ENCODE results near the gene C10orf67. TPM values are rescaled to one million over a fixed set of nuclear protein-coding genes. Genes with fewer than 3 reads are reported as not detected.

C10orf67 gene
- total and polyA plus RNA-seq, 2 experiments from 2014 or later = under 0.01 to 1.1 TPM

DNA sequence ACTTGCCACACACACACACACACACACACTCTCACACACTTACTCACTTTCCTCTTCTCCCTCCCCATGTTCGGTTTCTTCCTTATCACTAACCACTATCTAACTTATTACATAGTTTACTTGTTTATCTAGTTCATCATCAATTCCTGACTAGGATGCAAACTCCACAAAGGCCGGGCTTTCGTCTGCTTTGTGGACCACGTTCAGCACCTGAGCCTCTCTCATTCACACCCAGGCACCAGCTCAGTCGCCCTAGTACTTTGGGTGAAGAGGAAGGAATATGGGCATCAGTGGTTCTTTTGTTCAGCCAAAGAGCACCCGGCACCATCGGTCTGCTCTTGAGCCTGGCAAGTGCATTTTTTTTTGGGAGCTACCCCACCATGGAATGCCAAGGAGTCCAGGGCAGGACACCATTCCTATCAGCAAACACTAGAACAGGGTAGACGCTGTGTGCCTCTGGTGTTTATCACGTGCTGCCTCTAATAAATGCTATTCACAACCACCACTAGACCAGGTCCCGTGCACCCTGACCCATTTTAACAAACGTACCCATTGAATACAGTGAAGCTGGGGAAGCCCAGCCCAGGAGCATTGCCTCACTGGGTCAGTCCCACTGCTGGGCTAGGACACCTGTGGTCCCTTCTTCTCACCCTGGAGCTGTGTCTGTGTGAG, 2.2 kb downstream of the C10orf67 start:
- DNase-seq = no peak
- H3K4me1 ChIP-seq (ENCODE audit: insufficient read depth) = peaks cover 50% of the 10 kb centered on the region
- WGBS, 2 experiments (ENCODE audit: low coverage in 1 of 2, low lambda C conversion rate in 2 of 2, missing lambda C conversion rate in 2 of 2) = 89 to 91% methylated on average over 11 of the region's 11 CpGs

DNA sequence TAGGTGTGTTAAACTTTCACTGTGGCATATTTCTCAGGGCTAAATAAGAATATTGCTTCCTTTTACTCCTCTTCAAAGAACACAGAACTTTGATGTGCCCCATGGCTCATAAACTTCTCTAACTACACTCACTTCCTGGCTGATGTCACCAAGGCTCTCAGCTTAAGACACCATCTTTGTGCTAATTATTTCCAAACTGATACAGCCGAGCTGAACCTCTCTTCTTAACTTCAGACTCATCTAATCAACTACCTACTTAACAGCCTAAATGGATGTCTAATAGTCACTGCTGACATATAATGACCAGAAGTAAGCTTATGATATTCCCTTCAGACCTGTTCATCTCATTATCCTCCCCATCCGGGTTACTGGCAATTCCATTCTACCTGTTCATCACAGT, 3.6 kb downstream of the C10orf67 start:
- DNase-seq = peak; percentile 55

More for the DNA sequence above, 2.2 kb downstream of the C10orf67 start:
- Histone ChIP-seq H3K9me3 (ENCODE audit: low read depth) (no peaks in the 10 kb centered on the region), H3K9ac (no peak overlapping the region), H3K9me2 (ENCODE audit: insufficient read depth) (no peaks in the 10 kb centered on the region), H3F3A (ENCODE audit: insufficient read depth) (peaks cover 34% of the 10 kb centered on the region), H3K4me2 (ENCODE audit: unreplicated experiment) (no peak overlapping the region), H2AFZ (no peak overlapping the region), H3K27ac (no peak overlapping the region), H3K36me3 (ENCODE audit: low read depth) (no peaks in the 10 kb centered on the region), H3K79me2 (ENCODE audit: insufficient read depth) (no peaks in the 10 kb centered on the region), H3K4me3 (no peak overlapping the region), H3K27me3 (replicated peaks; ENCODE audit: insufficient read depth) (no peaks in the 10 kb centered on the region), H4K20me1 (ENCODE audit: insufficient read depth) (no peaks in the 10 kb centered on the region)
- in situ Hi-C loops (cut with MboI) = no loop called here
- TF ChIP-seq EZH2 (IDR thresholded peaks at IDR 0.05; ENCODE audit: insufficient read depth, poor library complexity, severe bottlenecking) (no peak), EZH2phosphoT487 (IDR thresholded peaks at IDR 0.05; ENCODE audit: insufficient read depth, low read depth) (no peak)

DNA sequence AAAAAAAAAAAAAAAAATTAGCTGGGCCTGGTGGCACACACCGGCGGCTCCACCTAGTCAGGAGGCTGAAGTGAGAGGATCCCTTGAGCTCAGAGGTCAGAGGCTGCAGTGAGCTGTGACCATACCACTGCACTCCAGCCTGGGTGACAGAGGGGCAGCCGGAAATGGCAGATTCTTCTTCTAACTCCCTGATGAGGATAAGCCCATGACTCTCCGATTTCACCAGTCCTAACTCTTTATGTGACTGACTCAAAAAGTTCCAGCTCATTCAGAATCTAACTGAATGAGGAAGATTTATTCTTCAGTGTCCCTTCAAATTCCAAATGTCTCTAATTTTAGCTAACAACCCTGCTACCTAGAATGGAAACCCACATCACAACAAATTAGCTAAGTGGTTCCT, 4.2 kb downstream of the C10orf67 start:
- DNase-seq = no peak
- H3K36me3 ChIP-seq (ENCODE audit: low read depth) = no peaks in the 10 kb centered on the region
- no peak overlapping the region for H3K4me2 ChIP-seq (ENCODE audit: unreplicated experiment)
- no peaks in the 10 kb centered on the region for H3K79me2 ChIP-seq (ENCODE audit: insufficient read depth)
- WGBS, 2 experiments (ENCODE audit: low coverage in 1 of 2, low lambda C conversion rate in 2 of 2, missing lambda C conversion rate in 2 of 2) = 86 to 91% methylated on average over 4 of the region's 4 CpGs
- H3K9me2 ChIP-seq (ENCODE audit: insufficient read depth) = no peaks in the 10 kb centered on the region
- peaks cover 38% of the 10 kb centered on the region for H3K4me1 ChIP-seq (ENCODE audit: insufficient read depth)
- H3K4me3 ChIP-seq = no peak overlapping the region
- no peak overlapping the region for H3K9ac ChIP-seq
- no peaks in the 10 kb centered on the region for H3K27me3 ChIP-seq (replicated peaks; ENCODE audit: insufficient read depth)
- peaks cover 27% of the 10 kb centered on the region for H3F3A ChIP-seq (ENCODE audit: insufficient read depth)
- H3K9me3 ChIP-seq (ENCODE audit: low read depth) = no peaks in the 10 kb centered on the region
- in situ Hi-C loops (cut with MboI) = no loop called here
- no peak overlapping the region for H2AFZ ChIP-seq
- TF ChIP-seq EZH2 (IDR thresholded peaks at IDR 0.05; ENCODE audit: insufficient read depth, poor library complexity, severe bottlenecking) (no peak), EZH2phosphoT487 (IDR thresholded peaks at IDR 0.05; ENCODE audit: insufficient read depth, low read depth) (no peak)
- no peak overlapping the region for H3K27ac ChIP-seq
- H4K20me1 ChIP-seq (ENCODE audit: insufficient read depth) = no peaks in the 10 kb centered on the region

More for the DNA sequence above, 3.6 kb downstream of the C10orf67 start:
- no peak for TF ChIP-seq EZH2phosphoT487 (IDR thresholded peaks at IDR 0.05; ENCODE audit: insufficient read depth, low read depth)
- TF ChIP-seq EZH2 (IDR thresholded peaks at IDR 0.05; ENCODE audit: insufficient read depth, poor library complexity, severe bottlenecking) = no peak
- Histone ChIP-seq H3K79me2 (ENCODE audit: insufficient read depth) (no peaks in the 10 kb centered on the region), H3K4me2 (ENCODE audit: unreplicated experiment) (no peak overlapping the region), H4K20me1 (ENCODE audit: insufficient read depth) (no peaks in the 10 kb centered on the region), H3K4me3 (no peak overlapping the region), H3K9me2 (ENCODE audit: insufficient read depth) (no peaks in the 10 kb centered on the region), H3K36me3 (ENCODE audit: low read depth) (no peaks in the 10 kb centered on the region), H3K9me3 (ENCODE audit: low read depth) (no peaks in the 10 kb centered on the region), H3K27me3 (replicated peaks; ENCODE audit: insufficient read depth) (no peaks in the 10 kb centered on the region), H2AFZ (peak overlapping the region; percentile 44), H3K27ac (no peak overlapping the region), H3F3A (ENCODE audit: insufficient read depth) (peaks cover 28% of the 10 kb centered on the region), H3K4me1 (ENCODE audit: insufficient read depth) (peaks cover 44% of the 10 kb centered on the region), H3K9ac (no peak overlapping the region)
- in situ Hi-C loops (cut with MboI) = no loop called here
- 34 to 44% methylated on average over 2 of the region's 2 CpGs for WGBS, 2 experiments (ENCODE audit: low coverage in 1 of 2, low lambda C conversion rate in 2 of 2, missing lambda C conversion rate in 2 of 2)

DNA sequence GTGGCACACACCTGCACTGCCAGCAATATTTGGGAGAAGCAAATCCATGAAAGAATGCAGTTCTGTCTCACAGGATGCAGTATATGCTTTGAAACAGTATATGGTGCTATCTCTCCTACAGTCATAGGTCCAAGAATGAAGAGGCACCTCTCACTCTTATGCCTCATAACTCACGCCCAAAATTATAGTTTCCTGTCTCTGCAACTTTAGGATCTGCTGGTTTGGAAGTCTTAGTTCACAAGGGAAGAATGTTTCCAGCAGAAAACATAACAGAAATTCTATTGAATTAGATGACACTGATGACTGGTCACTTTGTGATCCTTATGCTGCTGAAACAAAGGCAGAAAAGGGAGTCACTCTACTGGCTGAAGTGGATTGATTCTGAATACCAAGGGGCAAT, 5.7 kb downstream of the C10orf67 start:
- 14 to 21% methylated on average over 1 of the region's 1 CpG for WGBS, 2 experiments (ENCODE audit: low coverage in 1 of 2, low lambda C conversion rate in 2 of 2, missing lambda C conversion rate in 2 of 2)
- H3K4me3 ChIP-seq = no peak overlapping the region
- peaks cover 27% of the 10 kb centered on the region for H3K4me1 ChIP-seq (ENCODE audit: insufficient read depth)
- H2AFZ ChIP-seq = no peak overlapping the region
- no peaks in the 10 kb centered on the region for H3K9me2 ChIP-seq (ENCODE audit: insufficient read depth)
- H3K9me3 ChIP-seq (ENCODE audit: low read depth) = no peaks in the 10 kb centered on the region
- peak; percentile 59 for DNase-seq
- H3F3A ChIP-seq (ENCODE audit: insufficient read depth) = peaks cover 27% of the 10 kb centered on the region
- TF ChIP-seq EZH2 (IDR thresholded peaks at IDR 0.05; ENCODE audit: insufficient read depth, poor library complexity, severe bottlenecking) (no peak), EZH2phosphoT487 (IDR thresholded peaks at IDR 0.05; ENCODE audit: insufficient read depth, low read depth) (no peak)
- no peaks in the 10 kb centered on the region for H3K79me2 ChIP-seq (ENCODE audit: insufficient read depth)
- in situ Hi-C loops (cut with MboI) = no loop called here
- no peak overlapping the region for H3K4me2 ChIP-seq (ENCODE audit: unreplicated experiment)
- peak overlapping the region; percentile 64 for H3K27ac ChIP-seq
- no peak overlapping the region for H3K9ac ChIP-seq
- no peaks in the 10 kb centered on the region for H4K20me1 ChIP-seq (ENCODE audit: insufficient read depth)
- no peaks in the 10 kb centered on the region for H3K27me3 ChIP-seq (replicated peaks; ENCODE audit: insufficient read depth)
- H3K36me3 ChIP-seq (ENCODE audit: low read depth) = no peaks in the 10 kb centered on the region
